Neural progenitor cell (in vitro differentiated cells): ENCODE measurements around the gene ORMDL3. TPM values are rescaled to one million over a fixed set of nuclear protein-coding genes. Genes with fewer than 3 reads are reported as not detected.

Experiments
- DNase-seq: peaks from one replicate; pipeline ENCODE4 v3.0.0-alpha.2; 2016; ENCODE audit warnings: low spot score
- H2AFZ ChIP-seq: fragments of 200-600 bp; sonication (generic); replicated peaks from 2 replicates; pipeline ENCODE4 v1.6.1; 2016; ENCODE audit warnings: antibody characterized with exemption
- H3F3A ChIP-seq: fragments of 200-600 bp; sonication (generic); 2 replicates; pipeline ENCODE4 v1.6.1; 2016; ENCODE audit warnings: antibody characterized with exemption, low read depth
- H3K27ac ChIP-seq: fragments of 200-600 bp; sonication (generic); 2 replicates; pipeline ENCODE4 v1.5.1; 2016; ENCODE audit warnings: mild to moderate bottlenecking
- H3K27me3 ChIP-seq: fragments of 200-600 bp; sonication (generic); 2 replicates; pipeline ENCODE4 v1.6.1; 2016; ENCODE audit warnings: mild to moderate bottlenecking, moderate library complexity
- H3K36me3 ChIP-seq: fragments of 200-600 bp; sonication (generic); 2 replicates; pipeline ENCODE4 v1.5.1; 2016
- H3K4me1 ChIP-seq: fragments of 200-600 bp; sonication (generic); 2 replicates; pipeline ENCODE4 v1.6.1; 2016; ENCODE audit warnings: mixed run types
- H3K4me2 ChIP-seq: fragments of 200-600 bp; sonication (generic); 2 replicates; pipeline ENCODE4 v1.6.1; 2016
- H3K4me3 ChIP-seq: fragments of 200-600 bp; sonication (generic); 2 replicates; pipeline ENCODE4 v1.5.1; 2016
- H3K79me2 ChIP-seq: fragments of 200-600 bp; sonication (generic); 2 replicates; pipeline ENCODE4 v1.6.1; 2016; ENCODE audit warnings: low read depth
- H3K9ac ChIP-seq: fragments of 200-600 bp; sonication (generic); 2 replicates; pipeline ENCODE4 v1.6.1; 2016
- H3K9me3 ChIP-seq: fragments of 200-600 bp; sonication (generic); 2 replicates; pipeline ENCODE4 v1.5.1; 2016; ENCODE audit warnings: low read depth
- H4K20me1 ChIP-seq: fragments of 200-600 bp; sonication (generic); 2 replicates; pipeline ENCODE4 v1.6.1; 2016; ENCODE audit warnings: low read depth
- H3K27ac Mint-ChIP-seq: 3 replicates; pipeline ENCODE4 v1.8.0; 2021; ENCODE audit warnings: mixed read lengths
- H3K27me3 Mint-ChIP-seq: 2 replicates; pipeline ENCODE4 v1.8.0; 2022; ENCODE audit warnings: low read depth, mild to moderate bottlenecking, inconsistent platforms, moderate library complexity, mixed read lengths; ENCODE audit not compliant: insufficient read depth
- H3K36me3 Mint-ChIP-seq: 3 replicates; pipeline ENCODE4 v1.8.0; 2021; ENCODE audit warnings: mixed read lengths
- H3K4me1 Mint-ChIP-seq: 3 replicates; pipeline ENCODE4 v1.8.0; 2021; ENCODE audit warnings: mixed read lengths
- H3K4me3 Mint-ChIP-seq: 3 replicates; pipeline ENCODE4 v1.8.0; 2021; ENCODE audit warnings: mild to moderate bottlenecking, moderate library complexity, mixed read lengths
- H3K9me3 Mint-ChIP-seq: 3 replicates; pipeline ENCODE4 v1.8.0; 2020; ENCODE audit warnings: mixed read lengths
- EZH2 ChIP-seq: fragments of 200-600 bp; sonication (generic); IDR thresholded peaks from 2 replicates; pipeline ENCODE4 v1.6.1; 2017; ENCODE audit warnings: antibody characterized with exemption, mild to moderate bottlenecking, moderate library complexity
- EZH2phosphoT487 ChIP-seq: fragments of 200-600 bp; sonication (generic); IDR thresholded peaks from 2 replicates; pipeline ENCODE4 v1.6.1; 2017; ENCODE audit warnings: antibody characterized with exemption
- total RNA-seq: library from RNA; depleted of rRNA; stranded (reverse); fragments of >200 nt; gene quantifications from 2 replicates; pipeline ENCODE4 v1.2.3, GENCODE V29; 2015; ENCODE audit warnings: low replicate concordance
- TF ChIP-seq, protein P1 (sequence below): fragments of 200-600 bp; sonication (generic); IDR thresholded peaks from 2 replicates; pipeline ENCODE4 v1.5.1; 2017; ENCODE audit warnings: antibody characterized with exemption, mild to moderate bottlenecking

Gene ORMDL3
- total RNA-seq, 1 donor from 2014 or later: 29.3 TPM

DNA sequence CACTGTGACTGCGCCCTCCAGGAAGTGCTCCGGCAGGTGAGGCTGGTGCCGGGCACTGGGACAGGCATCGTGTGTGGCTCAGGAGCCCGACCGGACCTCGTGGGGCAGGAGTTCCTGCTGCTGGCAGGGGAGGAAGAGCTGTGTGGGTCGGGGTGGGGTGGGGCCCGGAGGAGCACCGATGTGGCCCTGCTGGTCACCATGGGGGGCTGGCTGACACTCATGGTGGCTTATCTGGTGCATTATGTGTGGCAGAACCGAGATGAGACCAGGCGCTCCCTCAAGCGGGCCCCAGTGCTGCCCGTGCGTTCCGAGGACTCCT, 17.0 kb upstream of the ORMDL3 start:
- Histone ChIP-seq H2AFZ (no peak overlapping the region), H3F3A (no peaks in the 10 kb centered on the region), H4K20me1 (no peaks in the 10 kb centered on the region), H3K9ac (no peak overlapping the region), H3K79me2 (no peaks in the 10 kb centered on the region), H3K4me1 (peaks cover 3% of the 10 kb centered on the region), H3K4me3 (no peak overlapping the region), H3K27me3 (no peaks in the 10 kb centered on the region), H3K9me3 (no peaks in the 10 kb centered on the region), H3K27ac (no peak overlapping the region), H3K36me3 (no peaks in the 10 kb centered on the region), H3K4me2 (no peak overlapping the region)
- no peaks in the 10 kb centered on the region for H3K36me3 Mint-ChIP-seq
- H3K9me3 Mint-ChIP-seq: no peaks in the 10 kb centered on the region
- TF ChIP-seq EZH2 (no peak), EZH2phosphoT487 (no peak)
- TF ChIP-seq, protein P1, sequence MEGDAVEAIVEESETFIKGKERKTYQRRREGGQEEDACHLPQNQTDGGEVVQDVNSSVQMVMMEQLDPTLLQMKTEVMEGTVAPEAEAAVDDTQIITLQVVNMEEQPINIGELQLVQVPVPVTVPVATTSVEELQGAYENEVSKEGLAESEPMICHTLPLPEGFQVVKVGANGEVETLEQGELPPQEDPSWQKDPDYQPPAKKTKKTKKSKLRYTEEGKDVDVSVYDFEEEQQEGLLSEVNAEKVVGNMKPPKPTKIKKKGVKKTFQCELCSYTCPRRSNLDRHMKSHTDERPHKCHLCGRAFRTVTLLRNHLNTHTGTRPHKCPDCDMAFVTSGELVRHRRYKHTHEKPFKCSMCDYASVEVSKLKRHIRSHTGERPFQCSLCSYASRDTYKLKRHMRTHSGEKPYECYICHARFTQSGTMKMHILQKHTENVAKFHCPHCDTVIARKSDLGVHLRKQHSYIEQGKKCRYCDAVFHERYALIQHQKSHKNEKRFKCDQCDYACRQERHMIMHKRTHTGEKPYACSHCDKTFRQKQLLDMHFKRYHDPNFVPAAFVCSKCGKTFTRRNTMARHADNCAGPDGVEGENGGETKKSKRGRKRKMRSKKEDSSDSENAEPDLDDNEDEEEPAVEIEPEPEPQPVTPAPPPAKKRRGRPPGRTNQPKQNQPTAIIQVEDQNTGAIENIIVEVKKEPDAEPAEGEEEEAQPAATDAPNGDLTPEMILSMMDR: no peak
- H3K4me3 Mint-ChIP-seq: no peak overlapping the region
- H3K4me1 Mint-ChIP-seq: peaks cover 14% of the 10 kb centered on the region
- DNase-seq: no peak
- H3K27ac Mint-ChIP-seq: no peak overlapping the region
- H3K27me3 Mint-ChIP-seq: peaks cover 12% of the 10 kb centered on the region

DNA sequence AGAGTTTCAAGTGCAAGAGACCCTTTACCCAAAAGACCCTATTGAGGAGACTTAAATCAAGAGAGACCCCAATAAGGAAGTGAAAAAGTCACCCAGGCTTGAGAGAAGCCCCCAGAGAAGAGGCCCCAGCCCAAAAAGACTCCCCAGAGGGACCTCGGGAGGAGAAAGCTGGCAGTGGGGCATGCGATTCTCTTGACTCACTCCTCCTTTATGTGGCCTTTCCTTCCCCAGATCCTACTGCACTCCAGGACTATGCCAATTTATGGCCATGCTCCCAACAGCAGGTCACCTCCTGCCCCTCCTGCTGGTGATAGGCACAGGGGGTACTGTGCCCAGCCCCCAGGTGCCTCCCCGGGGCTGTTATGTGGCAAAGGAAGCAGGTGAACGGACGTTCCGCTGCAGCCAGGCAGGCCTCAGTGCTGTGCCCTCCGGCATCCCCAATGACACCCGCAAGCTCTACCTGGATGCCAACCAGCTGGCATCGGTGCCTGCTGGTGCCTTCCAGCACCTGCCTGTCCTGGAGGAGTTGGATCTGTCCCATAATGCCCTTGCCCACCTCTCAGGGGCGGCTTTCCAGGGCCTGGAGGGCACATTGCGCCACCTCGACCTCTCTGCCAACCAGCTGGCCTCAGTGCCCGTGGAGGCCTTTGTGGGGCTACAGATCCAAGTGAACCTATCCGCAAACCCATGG, 16.4 kb upstream of the ORMDL3 start:
- Mint-ChIP-seq H3K9me3 (no peaks in the 10 kb centered on the region), H3K4me3 (no peak overlapping the region), H3K27me3 (peaks cover 12% of the 10 kb centered on the region), H3K27ac (no peak overlapping the region), H3K4me1 (peaks cover 19% of the 10 kb centered on the region), H3K36me3 (no peaks in the 10 kb centered on the region)
- H3K36me3 ChIP-seq: no peaks in the 10 kb centered on the region
- H3K79me2 ChIP-seq: no peaks in the 10 kb centered on the region
- no peaks in the 10 kb centered on the region for H3K9me3 ChIP-seq
- no peaks in the 10 kb centered on the region for H3K27me3 ChIP-seq
- peaks cover 3% of the 10 kb centered on the region for H3K4me1 ChIP-seq
- H4K20me1 ChIP-seq: no peaks in the 10 kb centered on the region
- H3F3A ChIP-seq: no peaks in the 10 kb centered on the region
- H2AFZ ChIP-seq: no peak overlapping the region
- no peak overlapping the region for H3K4me2 ChIP-seq
- no peak for TF ChIP-seq EZH2phosphoT487
- TF ChIP-seq EZH2: no peak
- TF ChIP-seq, protein P1: no peak
- DNase-seq: no peak
- no peak overlapping the region for H3K4me3 ChIP-seq
- no peak overlapping the region for H3K27ac ChIP-seq
- no peak overlapping the region for H3K9ac ChIP-seq

DNA sequence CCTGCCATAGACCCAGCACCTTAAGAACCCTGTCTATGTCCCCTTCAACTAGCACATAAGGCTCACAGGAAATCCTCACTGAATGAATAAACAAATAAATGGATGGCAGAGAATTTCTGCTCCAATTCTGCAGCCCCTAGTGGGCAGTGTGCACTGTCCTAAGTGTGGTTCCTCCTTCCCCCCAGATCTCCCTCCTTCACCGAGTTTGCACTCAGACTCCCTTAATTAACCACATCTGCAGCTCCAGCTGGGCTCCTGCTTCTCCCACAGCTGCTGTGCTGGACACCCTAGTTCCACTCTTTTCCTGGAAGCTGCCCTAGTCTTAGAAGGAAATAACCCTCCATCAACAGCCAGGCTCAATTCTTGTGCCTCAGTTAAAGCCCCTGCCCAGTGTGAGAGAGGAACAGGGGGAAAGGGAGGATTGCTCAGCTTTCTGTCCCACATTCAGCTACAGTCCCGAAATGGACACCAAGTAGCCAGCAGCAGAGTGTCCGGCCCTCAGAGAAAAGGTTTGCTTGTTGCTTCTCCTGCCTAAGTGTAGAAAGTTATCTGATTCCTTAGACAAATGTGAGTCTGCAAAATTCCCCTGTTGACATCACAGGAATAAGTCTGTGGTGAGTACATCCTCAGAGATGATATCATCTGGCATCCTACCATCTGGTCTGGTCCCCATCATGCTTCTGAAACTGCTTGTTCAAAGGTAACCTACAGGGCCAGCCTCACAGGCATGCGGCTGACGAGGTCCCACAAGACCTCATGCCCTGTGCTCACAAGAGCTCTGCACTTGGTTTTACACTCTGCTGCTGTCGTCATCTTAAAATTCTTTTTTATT, 12.4 kb upstream of the ORMDL3 start:
- Histone ChIP-seq H3K4me3 (no peak overlapping the region), H3K27me3 (no peaks in the 10 kb centered on the region), H2AFZ (peak overlapping the region; percentile 48), H4K20me1 (no peaks in the 10 kb centered on the region), H3K27ac (no peak overlapping the region), H3K79me2 (no peaks in the 10 kb centered on the region), H3K9me3 (no peaks in the 10 kb centered on the region), H3K4me1 (peaks cover 3% of the 10 kb centered on the region), H3F3A (no peaks in the 10 kb centered on the region), H3K4me2 (no peak overlapping the region), H3K9ac (no peak overlapping the region), H3K36me3 (no peaks in the 10 kb centered on the region)
- Mint-ChIP-seq H3K36me3 (no peaks in the 10 kb centered on the region), H3K4me1 (peaks cover 16% of the 10 kb centered on the region), H3K27me3 (peaks cover 5% of the 10 kb centered on the region), H3K27ac (no peak overlapping the region), H3K9me3 (no peaks in the 10 kb centered on the region), H3K4me3 (no peak overlapping the region)
- TF ChIP-seq, protein P1: peak; percentile 53
- TF ChIP-seq EZH2phosphoT487: no peak
- DNase-seq: peak; percentile 58
